ENCODE results near the gene SLU7. TPM values are rescaled to one million over a fixed set of nuclear protein-coding genes. Genes with fewer than 3 reads are reported as not detected.

SLU7 gene
- total RNA-seq, 1 donor from 2014 or later: 59.3 TPM

GRCh38 chr5:160366230-160366629, 52.7 kb downstream of the SLU7 start:
- DNase-seq (no peak), ATAC-seq (ENCODE audit: low read depth) (no peak)
- no peaks in the 10 kb centered on the region for H3K9me3 Mint-ChIP-seq
- ChIA-PET CTCF (no interaction called here), POLR2A (no interaction called here)
- intact Hi-C loops (cut with micrococcal nuclease): no loop called here
- H3K27ac Mint-ChIP-seq: no peak overlapping the region
- peaks cover 17% of the 10 kb centered on the region for H3K4me1 Mint-ChIP-seq
- no peak for TF ChIP-seq CTCF (IDR thresholded peaks at IDR 0.05)
- H3K36me3 Mint-ChIP-seq (ENCODE audit: low read depth): no peaks in the 10 kb centered on the region
- H3K4me3 Mint-ChIP-seq: no peak overlapping the region
- peaks cover 48% of the 10 kb centered on the region for H3K27me3 Mint-ChIP-seq

- no peak overlapping the region for H3K27ac Mint-ChIP-seq
- peaks cover 35% of the 10 kb centered on the region for H3K27me3 Mint-ChIP-seq
- ATAC-seq (ENCODE audit: low read depth) (no peak), DNase-seq (no peak)
- ChIA-PET POLR2A (no interaction called here), CTCF (no interaction called here)
- no peaks in the 10 kb centered on the region for H3K9me3 Mint-ChIP-seq
- no peaks in the 10 kb centered on the region for H3K4me1 Mint-ChIP-seq
- no peak for TF ChIP-seq CTCF (IDR thresholded peaks at IDR 0.05)
- no peak overlapping the region for H3K4me3 Mint-ChIP-seq
- intact Hi-C loops (cut with micrococcal nuclease): no loop called here
- H3K36me3 Mint-ChIP-seq (ENCODE audit: low read depth): no peaks in the 10 kb centered on the region
Measured at GRCh38 chr5:160363660-160364395, 55.1 kb downstream of the SLU7 start.

DNA sequence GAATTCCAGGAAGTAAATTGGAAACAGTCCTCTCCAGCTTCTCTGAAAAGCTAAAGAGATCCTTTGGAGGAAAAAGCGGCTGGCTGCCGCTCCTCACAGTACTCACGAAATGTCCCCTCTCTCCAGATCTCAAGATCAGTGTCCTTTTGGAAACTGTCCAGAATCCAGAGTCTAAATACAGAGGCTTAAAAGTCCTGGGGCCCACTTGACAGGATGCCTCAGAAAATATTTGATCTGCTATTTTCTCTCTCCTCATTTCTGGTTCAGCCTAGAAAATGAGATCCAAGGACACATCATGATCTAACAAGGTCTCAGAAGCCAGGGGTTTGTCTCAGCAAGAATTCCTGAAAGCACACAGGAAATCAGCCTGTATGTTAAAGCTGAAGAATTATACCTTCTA, 55.7 kb downstream of the SLU7 start:
- Mint-ChIP-seq H3K36me3 (ENCODE audit: low read depth) (no peaks in the 10 kb centered on the region), H3K9me3 (no peaks in the 10 kb centered on the region), H3K4me3 (no peak overlapping the region), H3K27me3 (peaks cover 31% of the 10 kb centered on the region), H3K27ac (no peak overlapping the region), H3K4me1 (no peaks in the 10 kb centered on the region)
- intact Hi-C loops (cut with micrococcal nuclease): no loop called here
- TF ChIP-seq CTCF (IDR thresholded peaks at IDR 0.05): no peak
- ChIA-PET POLR2A (no interaction called here), CTCF (no interaction called here)
- no peak for DNase-seq
- no peak for ATAC-seq (ENCODE audit: low read depth)

- no peaks in the 10 kb centered on the region for H3K9me3 Mint-ChIP-seq
- CTCF ChIA-PET: no interaction called here
- no peak for TF ChIP-seq CTCF (IDR thresholded peaks at IDR 0.05)
- POLR2A ChIA-PET: no interaction called here
- H3K36me3 Mint-ChIP-seq (ENCODE audit: low read depth): no peaks in the 10 kb centered on the region
- ATAC-seq (ENCODE audit: low read depth): no peak
- H3K4me1 Mint-ChIP-seq: no peaks in the 10 kb centered on the region
- no peak for DNase-seq
- H3K4me3 Mint-ChIP-seq: no peak overlapping the region
- intact Hi-C loops (cut with micrococcal nuclease): no loop called here
- no peak overlapping the region for H3K27ac Mint-ChIP-seq
- peaks cover 21% of the 10 kb centered on the region for H3K27me3 Mint-ChIP-seq
Measured at GRCh38 chr5:160361624-160362228, 57.2 kb downstream of the SLU7 start.

DNA sequence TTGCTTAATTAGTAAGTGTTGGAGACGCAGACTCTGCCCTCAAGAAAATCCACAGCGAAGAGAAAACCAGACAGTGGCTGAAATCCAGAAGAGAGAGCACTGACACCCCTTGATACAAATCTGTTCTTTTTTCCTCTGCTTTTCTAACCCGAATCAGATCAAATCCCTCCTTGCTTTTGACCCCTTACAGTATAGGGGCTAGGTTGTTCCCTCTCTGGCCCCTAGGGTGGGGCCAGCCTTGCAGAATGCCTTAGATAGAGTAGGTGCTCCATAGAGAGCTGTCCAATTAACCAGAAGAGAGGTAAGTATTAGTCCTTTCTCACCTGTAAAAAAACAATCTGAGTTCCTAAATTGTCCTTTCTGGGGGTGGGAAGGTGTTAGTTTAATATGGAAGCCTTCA, 58.6 kb downstream of the SLU7 start:
- TF ChIP-seq CTCF (IDR thresholded peaks at IDR 0.05): no peak
- no peaks in the 10 kb centered on the region for H3K9me3 Mint-ChIP-seq
- CTCF ChIA-PET: no interaction called here
- no peaks in the 10 kb centered on the region for H3K4me1 Mint-ChIP-seq
- intact Hi-C loops (cut with micrococcal nuclease): no loop called here
- H3K27me3 Mint-ChIP-seq: peaks cover 17% of the 10 kb centered on the region
- DNase-seq: no peak
- no peak overlapping the region for H3K27ac Mint-ChIP-seq
- no peaks in the 10 kb centered on the region for H3K36me3 Mint-ChIP-seq (ENCODE audit: low read depth)
- no peak for ATAC-seq (ENCODE audit: low read depth)
- POLR2A ChIA-PET: no interaction called here
- H3K4me3 Mint-ChIP-seq: no peak overlapping the region
